HepG2 (cell line): ENCODE measurements around the gene PMAIP1. TPM values are rescaled to one million over a fixed set of nuclear protein-coding genes. Genes with fewer than 3 reads are reported as not detected.

ENCODE experiments used
- ATAC-seq: fragments of 200-7000 bp; cut with Tn5 transposase; 3 replicates; pipeline ENCODE4 v1.9.1; 2020; ENCODE audit warnings: mild to moderate bottlenecking, moderate library complexity
- BruUV-seq: library from RNA; stranded (reverse); fragments of 400-500 nt; replicated peaks from 2 replicates; lab custom pipeline; 2021; lab: Mats Ljungman, UMichigan
- CTCF ChIA-PET: fragments of 300-600 bp; formaldehyde crosslinking; extraction: SDS; loops from one replicate; lab custom pipeline; 2021; ENCODE audit warnings: low total read pairs, inconsistent platforms, low intra/inter-chr PET ratio; lab: Yijun Ruan, JAX
- POLR2A ChIA-PET: fragments of 350-600 bp; sonication (Branson Sonifier 250); formaldehyde crosslinking; loops from one replicate; lab custom pipeline; 2020; ENCODE audit warnings: antibody characterized with exemption, inconsistent platforms; lab: Yijun Ruan, JAX
- DNase-seq: peaks from one replicate; pipeline ENCODE4 v3.0.0-alpha.2; 2015; ENCODE audit warnings: low spot score
- FAIRE-seq: peaks from 3 replicates; lab custom pipeline; 2011; peaks lifted over from hg19 to GRCh38; lab: Jason Lieb, UNC
- H2AFZ ChIP-seq: one replicate; pipeline ENCODE4 v1.6.1; 2011; ENCODE audit warnings: low read length, inconsistent platforms
- H3K27ac ChIP-seq: fragments of 300-600 bp; 3 replicates; pipeline ENCODE4 v1.8.0; 2011; ENCODE audit warnings: mixed run types, mild to moderate bottlenecking, mixed read lengths, low read length, inconsistent platforms; ENCODE audit not compliant: insufficient read depth; ENCODE audit errors: extremely low read length
- H3K27me3 ChIP-seq, 2 experiments: fragments of 200-600 bp in 1 of 2; 2 replicates in 1 of 2; 3 replicates in 1 of 2; pipeline versions ENCODE4 v1.6.0 to v1.8.0; 2011; ENCODE audit warnings: low read length in 2 of 2, mild to moderate bottlenecking in 2 of 2, moderate library complexity in 2 of 2, inconsistent platforms in 1 of 2; ENCODE audit not compliant: insufficient read depth in 2 of 2, control insufficient read depth in 1 of 2
- H3K36me3 ChIP-seq, 2 experiments: fragments of 200-600 bp in 1 of 2; replicated peaks in 1 of 2; 2 replicates in 1 of 2; 3 replicates in 1 of 2; pipeline versions ENCODE4 v1.5.1 to v1.8.0; 2011; ENCODE audit warnings: low read length in 2 of 2, inconsistent platforms in 1 of 2; ENCODE audit not compliant: insufficient read depth in 2 of 2, control insufficient read depth in 1 of 2
- H3K4me1 ChIP-seq: 2 replicates; pipeline ENCODE4 v1.5.1; 2012; ENCODE audit warnings: low read length, inconsistent platforms; ENCODE audit not compliant: insufficient read depth
- H3K4me2 ChIP-seq: 2 replicates; pipeline ENCODE4 v1.6.0; 2011; ENCODE audit warnings: low read depth, low read length, inconsistent platforms
- H3K4me3 ChIP-seq, 3 experiments: fragments of 200-600 bp in 1 of 3; sonication (generic), shearing (Covaris generic) in 1 of 3; replicated peaks in 1 of 3; 2 replicates each; pipeline ENCODE4 v1.5.1; 2011 to 2016; ENCODE audit warnings: low read length in 3 of 3, inconsistent platforms in 2 of 3, low read depth in 2 of 3, mild to moderate bottlenecking in 2 of 3, control low read depth in 1 of 3, mixed read lengths in 1 of 3; ENCODE audit not compliant: insufficient read depth in 1 of 3
- H3K79me2 ChIP-seq: one replicate; pipeline ENCODE4 v1.6.1; 2011; ENCODE audit warnings: low read length, inconsistent platforms; ENCODE audit not compliant: insufficient read depth
- H3K9ac ChIP-seq: 2 replicates; pipeline ENCODE4 v1.6.0; 2011; ENCODE audit warnings: mild to moderate bottlenecking, low read depth, low read length, inconsistent platforms; ENCODE audit not compliant: insufficient read depth
- H3K9me3 ChIP-seq: 2 replicates; pipeline ENCODE4 v1.5.1; 2012; ENCODE audit warnings: mild to moderate bottlenecking, low read length
- H4K20me1 ChIP-seq: 2 replicates; pipeline ENCODE4 v1.6.0; 2011; ENCODE audit warnings: inconsistent platforms, mild to moderate bottlenecking, low read length, moderate library complexity; ENCODE audit not compliant: insufficient read depth
- BORCS8-MEF2B ChIP-seq: sonication (generic); formaldehyde crosslinking; IDR thresholded peaks from 2 replicates; pipeline ENCODE4 v1.8.0; 2022; ENCODE audit warnings: mild to moderate bottlenecking, missing genetic modification reagents
- CREB1 ChIP-seq, 2 experiments: fragments of 450-650 bp in 1 of 2; IDR thresholded peaks; 2 replicates each; pipeline ENCODE4 v1.6.1; 2016 to 2017; ENCODE audit warnings: control low read depth in 1 of 2, mild to moderate bottlenecking in 1 of 2, missing compliant biosample characterization in 1 of 2, missing genetic modification characterization in 1 of 2
- DZIP1 ChIP-seq: sonication (generic); formaldehyde crosslinking; IDR thresholded peaks from 2 replicates; pipeline ENCODE4 v1.5.0; 2020; ENCODE audit warnings: mild to moderate bottlenecking, missing genetic modification reagents
- IKZF1 ChIP-seq: fragments of 450-650 bp; IDR thresholded peaks from 2 replicates; pipeline ENCODE4 v1.7.1; 2016
- NFKB2 ChIP-seq: sonication (generic); formaldehyde crosslinking; IDR thresholded peaks from 2 replicates; pipeline ENCODE4 v1.4.0; 2020; ENCODE audit warnings: missing genetic modification reagents, borderline replicate concordance
- PAF1 ChIP-seq: IDR thresholded peaks from 2 replicates; pipeline ENCODE4 v1.6.1; 2016; ENCODE audit warnings: missing genetic modification reagents, missing compliant biosample characterization
- RFX3 ChIP-seq: IDR thresholded peaks from 2 replicates; pipeline ENCODE4 v1.6.1; 2016; ENCODE audit warnings: missing biosample characterization, missing genetic modification reagents
- SNAPC5 ChIP-seq: sonication (generic); formaldehyde crosslinking; IDR thresholded peaks from 2 replicates; pipeline ENCODE4 v1.8.1; 2023; ENCODE audit warnings: mild to moderate bottlenecking, missing genetic modification reagents, borderline replicate concordance
- TMF1 ChIP-seq: sonication (generic); formaldehyde crosslinking; IDR thresholded peaks from 2 replicates; pipeline ENCODE4 v1.8.1; 2022; ENCODE audit warnings: low read depth, missing genetic modification reagents
- TOPORS ChIP-seq: sonication (generic); formaldehyde crosslinking; IDR thresholded peaks from 2 replicates; pipeline ENCODE4 v1.8.0; 2023; ENCODE audit warnings: mild to moderate bottlenecking, missing genetic modification reagents
- ZBTB26 ChIP-seq: IDR thresholded peaks from 2 replicates; pipeline ENCODE4 v1.6.1; 2016; ENCODE audit warnings: missing compliant biosample characterization, missing genetic modification reagents, borderline replicate concordance
- ZFP36L2 ChIP-seq: sonication (generic); formaldehyde crosslinking; IDR thresholded peaks from 2 replicates; pipeline ENCODE4 v1.4.0; 2020; ENCODE audit warnings: missing genetic modification reagents
- ZSCAN25 ChIP-seq: sonication (generic); formaldehyde crosslinking; IDR thresholded peaks from 2 replicates; pipeline ENCODE4 v1.8.0; 2022; ENCODE audit warnings: mild to moderate bottlenecking, missing genetic modification reagents
- WGBS: methylation state at CpG from one replicate; pipeline ENCODE4 v1.1.6; 2017; ENCODE audit warnings: low lambda C conversion rate; 5-methylcytosine and 5-hydroxymethylcytosine counted together
- in situ Hi-C: cut with HindIII; loops from 2 replicates; pipeline ENCODE4 v1.10.0; 2017; ENCODE audit warnings: low pct_unique_long_range_greater_than_20kb; ENCODE audit not compliant: extremely low pct_ligation_motif_present
- intact Hi-C: fragments of 100-400 bp; cut with micrococcal nuclease; formaldehyde crosslinking; loops from one replicate; pipeline ENCODE4 v1.10.0; 2022; ENCODE audit not compliant: unreplicated experiment
- polyA plus RNA-seq, 8 experiments: library from polyadenylated mRNA; depleted of rRNA in 3 of 8; stranded (reverse) in 7 of 8; unstranded in 1 of 8; fragments of >200 nt; fragmentation: Illumina TruSeq in 4 of 8; extraction: Trizol in 4 of 8; gene quantifications; 2 replicates each; pipeline versions ENCODE4 v1.2.1 to v1.2.3, GENCODE V29; 2011 to 2016; ENCODE audit warnings: low read depth in 4 of 8, missing spikeins in 1 of 8, mixed read lengths in 1 of 8; ENCODE audit not compliant: insufficient read depth in 1 of 8
- total RNA-seq, 5 experiments: library from RNA; depleted of rRNA; stranded (reverse); fragments of >200 nt; fragmentation: Illumina TruSeq; extraction: Trizol; gene quantifications; 2 replicates each; pipeline ENCODE4 v1.2.3, GENCODE V29; 2016; ENCODE audit warnings: low read depth in 1 of 5
- TF ChIP-seq, protein P1 (sequence below): sonication (generic); formaldehyde crosslinking; IDR thresholded peaks from 2 replicates; pipeline ENCODE4 v1.4.0; 2020; ENCODE audit warnings: mild to moderate bottlenecking, missing genetic modification reagents
- TF ChIP-seq, protein P2 (sequence below): sonication (generic); formaldehyde crosslinking; conservative IDR thresholded peaks from 2 replicates; pipeline ENCODE4 v1.8.0; 2022; ENCODE audit warnings: low read depth, missing genetic modification reagents
- TF ChIP-seq, protein P3 (sequence below): sonication (generic); formaldehyde crosslinking; IDR thresholded peaks from 2 replicates; pipeline ENCODE4 v1.8.0; 2022; ENCODE audit warnings: mild to moderate bottlenecking, missing genetic modification reagents
- TF ChIP-seq, protein P4 (sequence below): sonication (generic); formaldehyde crosslinking; IDR thresholded peaks from 2 replicates; pipeline ENCODE4 v1.5.0; 2020; ENCODE audit warnings: missing genetic modification reagents

The PMAIP1 gene
- total and polyA plus RNA-seq, 2 of the 13 experiments (the other 11 are each of a cell fraction or from before 2014, with no cell fraction given) = 1.5 to 1.7 TPM

GRCh38 chr18:59910967-59911366 lies 11.2 kb downstream of the PMAIP1 start:
- H3K9me3 ChIP-seq = no peaks in the 10 kb centered on the region
- H3K9ac ChIP-seq = no peak overlapping the region
- TF ChIP-seq TOPORS (no peak), PAF1 (CRISPR knock-in tag) (no peak), BORCS8-MEF2B (no peak), DZIP1 (CRISPR knock-in tag) (no peak), NFKB2 (no peak), CREB1 (IDR thresholded peaks at IDR 0.05) (no peak), CREB1 (CRISPR knock-in tag; IDR thresholded peaks at IDR 0.05) (no peak), IKZF1 (no peak), ZBTB26 (CRISPR knock-in tag) (no peak), RFX3 (no peak), SNAPC5 (CRISPR knock-in tag) (no peak), ZFP36L2 (CRISPR knock-in tag) (no peak), ZSCAN25 (no peak), TMF1 (CRISPR knock-in tag) (no peak)
- TF ChIP-seq, protein P1, sequence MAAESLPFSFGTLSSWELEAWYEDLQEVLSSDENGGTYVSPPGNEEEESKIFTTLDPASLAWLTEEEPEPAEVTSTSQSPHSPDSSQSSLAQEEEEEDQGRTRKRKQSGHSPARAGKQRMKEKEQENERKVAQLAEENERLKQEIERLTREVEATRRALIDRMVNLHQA = no peak
- TF ChIP-seq, protein P2, sequence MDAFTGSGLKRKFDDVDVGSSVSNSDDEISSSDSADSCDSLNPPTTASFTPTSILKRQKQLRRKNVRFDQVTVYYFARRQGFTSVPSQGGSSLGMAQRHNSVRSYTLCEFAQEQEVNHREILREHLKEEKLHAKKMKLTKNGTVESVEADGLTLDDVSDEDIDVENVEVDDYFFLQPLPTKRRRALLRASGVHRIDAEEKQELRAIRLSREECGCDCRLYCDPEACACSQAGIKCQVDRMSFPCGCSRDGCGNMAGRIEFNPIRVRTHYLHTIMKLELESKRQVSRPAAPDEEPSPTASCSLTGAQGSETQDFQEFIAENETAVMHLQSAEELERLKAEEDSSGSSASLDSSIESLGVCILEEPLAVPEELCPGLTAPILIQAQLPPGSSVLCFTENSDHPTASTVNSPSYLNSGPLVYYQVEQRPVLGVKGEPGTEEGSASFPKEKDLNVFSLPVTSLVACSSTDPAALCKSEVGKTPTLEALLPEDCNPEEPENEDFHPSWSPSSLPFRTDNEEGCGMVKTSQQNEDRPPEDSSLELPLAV (CRISPR knock-in tag) = no peak
- TF ChIP-seq, protein P3, sequence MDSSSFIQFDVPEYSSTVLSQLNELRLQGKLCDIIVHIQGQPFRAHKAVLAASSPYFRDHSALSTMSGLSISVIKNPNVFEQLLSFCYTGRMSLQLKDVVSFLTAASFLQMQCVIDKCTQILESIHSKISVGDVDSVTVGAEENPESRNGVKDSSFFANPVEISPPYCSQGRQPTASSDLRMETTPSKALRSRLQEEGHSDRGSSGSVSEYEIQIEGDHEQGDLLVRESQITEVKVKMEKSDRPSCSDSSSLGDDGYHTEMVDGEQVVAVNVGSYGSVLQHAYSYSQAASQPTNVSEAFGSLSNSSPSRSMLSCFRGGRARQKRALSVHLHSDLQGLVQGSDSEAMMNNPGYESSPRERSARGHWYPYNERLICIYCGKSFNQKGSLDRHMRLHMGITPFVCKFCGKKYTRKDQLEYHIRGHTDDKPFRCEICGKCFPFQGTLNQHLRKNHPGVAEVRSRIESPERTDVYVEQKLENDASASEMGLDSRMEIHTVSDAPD = no peak
- TF ChIP-seq, protein P4, sequence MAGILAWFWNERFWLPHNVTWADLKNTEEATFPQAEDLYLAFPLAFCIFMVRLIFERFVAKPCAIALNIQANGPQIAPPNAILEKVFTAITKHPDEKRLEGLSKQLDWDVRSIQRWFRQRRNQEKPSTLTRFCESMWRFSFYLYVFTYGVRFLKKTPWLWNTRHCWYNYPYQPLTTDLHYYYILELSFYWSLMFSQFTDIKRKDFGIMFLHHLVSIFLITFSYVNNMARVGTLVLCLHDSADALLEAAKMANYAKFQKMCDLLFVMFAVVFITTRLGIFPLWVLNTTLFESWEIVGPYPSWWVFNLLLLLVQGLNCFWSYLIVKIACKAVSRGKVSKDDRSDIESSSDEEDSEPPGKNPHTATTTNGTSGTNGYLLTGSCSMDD (CRISPR knock-in tag) = no peak
- no peaks in the 10 kb centered on the region for H3K4me1 ChIP-seq
- BruUV-seq = no TSS peak
- WGBS = 34% methylated on average over 2 of the region's 2 CpGs
- intact Hi-C loops (no loop called here), in situ Hi-C loops (no loop called here)
- H2AFZ ChIP-seq = no peak overlapping the region
- no peaks in the 10 kb centered on the region for H4K20me1 ChIP-seq
- H3K4me3 ChIP-seq = no peak overlapping the region
- no peak for ATAC-seq
- no peaks in the 10 kb centered on the region for H3K79me2 ChIP-seq
- no peaks in the 10 kb centered on the region for H3K36me3 ChIP-seq
- DNase-seq = no peak
- POLR2A ChIA-PET = no interaction called here
- peaks cover 0 to 8% of the 10 kb centered on the region in 2 experiments; a peak in 1 of 5 replicates for H3K27me3 ChIP-seq
- CTCF ChIA-PET = no interaction called here
- H3K4me2 ChIP-seq = no peak overlapping the region
- no peak overlapping the region for H3K27ac ChIP-seq
- no peak for FAIRE-seq
